CD4-positive, alpha-beta T cell treated with Interleukin-21 for 1 hour (primary cell): ENCODE measurements around the gene DCC.

Source experiments
- DNase-seq: peaks from one replicate; pipeline ENCODE4 v3.0.0-alpha.2; 2020

The DCC gene

DNA sequence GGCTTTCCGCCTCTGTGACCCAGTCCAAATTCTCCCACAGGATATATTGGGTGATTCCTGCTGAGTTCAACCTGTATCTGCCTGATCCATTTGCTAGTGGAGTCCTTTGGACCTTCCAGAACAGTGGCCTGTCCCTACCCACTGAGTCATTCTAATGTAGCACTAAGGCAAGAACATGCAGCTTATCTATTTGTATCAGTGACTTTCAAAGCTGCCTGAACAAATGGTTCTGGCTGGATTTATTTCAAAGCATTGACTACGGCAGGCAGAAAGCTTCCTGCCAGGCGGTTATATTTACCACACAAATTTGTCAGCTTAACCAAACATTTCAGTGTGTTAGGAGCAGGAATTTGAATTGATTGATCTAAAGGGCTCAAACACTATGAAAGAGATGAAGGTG lies 613.4 kb downstream of the DCC start:
- DNase-seq: no peak

GRCh38 chr18:52963481-52963880 lies 623.5 kb downstream of the DCC start:
- no peak for DNase-seq

- DNase-seq: no peak
Observed at GRCh38 chr18:52970686-52971085, 630.7 kb downstream of the DCC start.

DNA sequence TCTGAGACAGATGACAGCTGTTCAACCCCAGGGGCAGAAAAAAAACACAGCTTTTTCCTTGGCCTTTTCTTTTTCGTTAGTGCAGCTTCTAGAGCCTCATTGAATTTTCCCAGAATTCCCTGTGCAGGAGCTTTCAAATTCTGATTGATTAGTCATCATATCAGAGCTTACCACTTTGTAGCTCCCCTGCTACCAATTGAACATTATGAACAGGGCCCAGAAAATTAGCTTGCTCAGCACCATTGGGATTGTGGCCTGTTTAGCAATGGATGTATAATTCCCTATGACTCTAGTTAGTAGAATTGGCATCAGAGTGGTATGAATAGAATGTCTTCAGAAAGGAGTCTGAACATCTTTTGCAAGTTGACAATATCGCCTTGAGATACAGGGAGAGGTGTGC lies 631.1 kb downstream of the DCC start:
- DNase-seq: no peak

- DNase-seq: no peak
Observed at GRCh38 chr18:52979892-52980291, 639.9 kb downstream of the DCC start.

DNA sequence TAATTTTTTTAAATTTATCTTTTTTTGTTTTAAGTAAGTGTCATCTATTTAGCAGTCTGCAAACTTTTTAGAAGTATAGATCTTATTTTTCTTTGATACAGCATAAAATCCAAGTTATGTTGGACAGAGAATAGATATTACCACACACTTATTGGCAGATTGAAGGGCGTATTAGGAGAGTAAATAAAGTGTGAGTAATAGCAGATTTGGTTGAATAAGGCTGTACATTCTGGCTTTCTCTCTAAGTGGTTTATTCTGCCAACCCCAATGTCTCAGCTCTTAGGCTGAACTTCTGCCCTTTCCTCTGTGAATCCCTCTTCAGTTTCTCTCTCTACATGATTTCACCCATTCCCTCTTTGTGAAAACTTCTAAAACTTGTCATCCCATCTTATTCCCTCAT lies 651.2 kb downstream of the DCC start:
- no peak for DNase-seq

- no peak for DNase-seq
Observed at GRCh38 chr18:52992041-52992440, 652.0 kb downstream of the DCC start.

GRCh38 chr18:52995875-52996274 lies 655.9 kb downstream of the DCC start:
- no peak for DNase-seq

DNA sequence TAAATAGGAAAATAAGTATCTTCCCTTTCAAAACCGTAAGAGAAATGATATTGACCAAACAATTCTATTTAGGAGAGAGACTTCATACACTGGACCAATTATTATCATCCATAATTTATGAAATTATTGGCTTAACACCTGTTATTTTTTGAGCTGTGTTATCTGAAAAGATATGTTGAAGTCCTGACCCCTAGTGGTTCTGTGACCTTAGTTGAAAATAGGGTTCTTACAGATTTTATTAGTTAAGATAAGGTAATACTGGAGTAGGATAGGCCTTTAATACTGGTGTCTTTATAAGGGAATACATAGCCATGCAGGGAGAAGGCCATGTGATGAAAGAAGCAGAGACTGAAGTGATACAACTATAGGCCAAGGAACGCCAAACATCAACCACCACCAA lies 659.6 kb downstream of the DCC start:
- no peak for DNase-seq

DNA sequence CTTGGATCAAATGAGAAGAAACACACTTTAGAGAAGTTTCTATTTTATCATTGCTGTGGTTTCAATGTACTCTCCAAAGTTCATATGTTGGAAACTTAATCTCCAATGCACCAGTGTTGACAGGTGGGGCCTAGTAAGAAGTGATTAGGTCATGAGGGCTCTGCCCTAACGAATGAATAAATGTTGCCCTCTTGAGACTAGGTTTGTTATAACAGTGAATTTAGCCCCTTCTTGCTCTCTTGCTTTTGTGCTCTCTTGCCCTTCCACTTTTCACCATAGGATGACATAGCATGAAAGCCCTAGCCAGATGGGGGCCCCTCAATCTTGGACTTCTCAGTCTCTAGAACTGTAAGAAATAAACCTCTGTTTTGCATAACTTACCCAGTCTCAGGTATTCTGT lies 664.8 kb downstream of the DCC start:
- DNase-seq: no peak

DNA sequence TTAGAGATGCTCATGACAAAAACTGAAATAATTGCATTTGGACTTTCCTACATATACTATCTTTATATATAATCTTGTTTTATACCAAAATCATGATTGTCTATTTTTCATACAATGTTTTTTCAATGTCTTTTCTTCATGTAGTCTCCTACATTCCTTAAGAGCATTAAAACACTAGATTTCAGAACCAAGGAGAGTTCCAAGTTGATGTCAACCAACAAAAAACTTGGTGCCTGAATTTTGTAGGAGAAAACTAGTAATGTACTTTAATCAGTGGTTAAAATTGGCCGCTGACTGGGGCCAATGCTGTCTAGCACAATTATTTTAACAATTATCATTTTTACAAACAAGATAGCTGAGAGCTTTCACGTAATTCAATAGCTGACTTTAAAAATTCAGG lies 678.8 kb downstream of the DCC start:
- DNase-seq: no peak

DNA sequence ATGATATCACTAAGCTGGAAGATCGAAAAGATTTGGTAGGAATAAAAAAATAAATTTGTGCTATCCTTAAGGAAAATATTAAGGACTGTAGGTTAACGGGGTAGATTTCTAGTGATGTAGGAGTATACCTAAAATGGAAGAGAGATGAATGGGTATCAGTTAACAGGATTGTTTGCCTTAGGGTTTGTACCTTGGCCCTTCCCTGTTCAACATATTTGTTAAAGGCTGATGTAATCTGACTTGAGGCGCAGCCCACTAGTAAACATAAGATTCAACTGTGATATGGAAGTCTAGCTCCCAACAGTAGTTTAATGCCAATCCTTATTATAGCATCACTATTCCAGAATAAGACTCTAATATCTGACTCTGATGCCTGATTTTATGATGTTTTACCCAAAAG lies 685.2 kb downstream of the DCC start:
- DNase-seq: no peak

GRCh38 chr18:53028565-53028964 lies 688.6 kb downstream of the DCC start:
- no peak for DNase-seq

DNA sequence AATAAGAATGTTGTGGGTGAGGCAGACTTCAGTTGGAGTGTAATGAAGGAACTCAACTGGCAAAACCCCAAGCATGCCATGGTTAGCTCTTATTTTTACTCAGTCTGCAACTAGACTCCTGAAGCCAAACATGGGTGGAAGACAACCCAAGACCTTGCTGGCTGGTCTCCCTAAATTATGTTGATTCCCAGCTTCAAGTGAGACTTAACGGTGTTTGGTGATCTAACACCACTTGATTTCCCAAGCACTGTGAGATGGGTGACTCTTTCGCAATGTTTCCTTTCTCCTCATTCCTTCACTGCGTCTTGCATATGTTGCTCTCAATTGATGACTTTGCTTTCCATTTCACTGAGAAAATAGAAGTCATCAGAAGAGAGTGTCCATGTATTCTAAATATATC lies 693.1 kb downstream of the DCC start:
- no peak for DNase-seq

GRCh38 chr18:53038608-53039007 lies 698.6 kb downstream of the DCC start:
- no peak for DNase-seq

- DNase-seq: no peak
Observed at GRCh38 chr18:53040286-53040685, 700.3 kb downstream of the DCC start.

DNA sequence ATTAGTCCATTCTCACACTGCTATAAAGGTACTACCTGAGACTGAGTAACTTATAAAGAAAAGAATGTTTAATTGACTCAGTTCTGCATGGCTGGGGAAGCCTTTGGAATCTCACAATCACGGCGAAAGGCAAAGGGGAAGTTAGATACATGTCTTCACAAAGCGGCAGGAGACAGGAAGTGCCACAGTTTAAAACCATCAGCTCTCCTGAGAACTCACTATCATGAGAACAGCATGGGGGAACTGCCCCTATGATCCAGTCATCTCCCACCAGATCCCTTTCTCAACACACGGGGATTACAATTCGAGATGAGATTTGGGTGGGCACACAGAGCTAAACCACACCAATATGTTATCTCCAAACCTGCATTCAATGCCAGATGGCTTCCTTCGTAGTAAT lies 716.1 kb downstream of the DCC start:
- DNase-seq: no peak

DNA sequence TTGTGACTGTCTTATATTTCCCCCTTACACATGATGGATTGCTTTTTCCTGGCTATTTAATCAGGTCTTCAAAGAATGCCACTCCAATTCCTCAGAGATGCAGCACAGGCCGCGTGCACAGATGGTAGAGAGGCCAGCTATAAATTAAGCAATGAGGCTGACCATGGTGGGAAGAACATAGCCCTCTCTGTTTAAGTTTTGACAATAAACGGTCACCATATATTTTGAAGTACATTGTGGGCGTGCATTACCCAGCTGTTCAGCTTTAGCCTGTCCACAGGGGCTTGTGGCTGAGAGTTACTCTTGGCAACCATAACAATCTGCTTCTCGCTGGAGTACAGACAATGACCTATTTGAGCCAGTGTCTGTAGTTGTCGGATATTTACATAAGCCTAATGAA lies 730.8 kb downstream of the DCC start:
- no peak for DNase-seq

- no peak for DNase-seq
Observed at GRCh38 chr18:53080687-53081086, 740.7 kb downstream of the DCC start.

DNA sequence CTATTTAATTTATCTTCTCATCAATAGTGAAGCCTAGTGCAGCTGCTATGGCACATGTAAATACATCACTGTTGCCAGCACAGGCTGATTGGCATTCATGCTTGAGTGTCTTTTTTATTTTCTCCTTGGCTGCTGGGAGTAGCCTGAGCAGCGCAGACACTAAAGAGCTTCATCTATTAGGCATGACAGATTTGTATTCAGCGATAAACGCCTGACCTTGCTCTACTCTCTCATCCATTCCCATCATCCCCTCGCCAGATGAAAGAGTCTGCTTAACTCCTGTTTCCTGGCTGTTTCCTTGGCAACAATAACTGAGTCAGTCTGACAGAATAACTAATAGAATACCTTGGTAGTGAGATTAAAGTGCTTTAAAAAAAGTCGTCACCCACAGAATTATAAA lies 753.6 kb downstream of the DCC start:
- DNase-seq: no peak

DNA sequence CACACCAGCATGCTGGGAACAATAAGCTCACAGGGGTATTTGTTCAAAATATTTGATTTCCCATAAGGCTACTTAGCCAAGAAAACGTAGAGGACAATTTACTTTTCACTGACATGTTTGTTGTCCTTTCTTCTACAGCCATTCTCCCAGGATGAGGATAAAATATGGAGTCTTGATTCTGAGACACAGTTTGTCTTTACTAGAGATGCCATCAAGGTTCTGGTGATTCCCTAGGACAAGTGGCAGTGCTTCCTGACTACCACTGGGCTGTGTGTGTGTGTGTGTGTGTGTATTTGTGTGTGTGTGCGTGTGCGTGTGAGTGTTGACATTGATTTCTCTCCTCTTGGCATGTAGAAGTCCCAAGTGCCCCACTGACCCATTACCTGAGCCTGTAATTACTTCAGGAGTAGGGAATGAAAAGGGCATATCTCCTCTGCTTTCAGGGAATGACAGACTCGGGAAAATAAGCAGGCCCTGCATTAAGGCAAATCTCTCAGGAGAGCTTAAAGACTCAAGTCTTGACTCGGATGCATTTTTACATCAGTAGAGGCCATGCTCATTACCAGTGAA lies 761.6 kb downstream of the DCC start:
- no peak for DNase-seq

- DNase-seq: no peak
Observed at GRCh38 chr18:53114441-53114840, 774.4 kb downstream of the DCC start.

DNA sequence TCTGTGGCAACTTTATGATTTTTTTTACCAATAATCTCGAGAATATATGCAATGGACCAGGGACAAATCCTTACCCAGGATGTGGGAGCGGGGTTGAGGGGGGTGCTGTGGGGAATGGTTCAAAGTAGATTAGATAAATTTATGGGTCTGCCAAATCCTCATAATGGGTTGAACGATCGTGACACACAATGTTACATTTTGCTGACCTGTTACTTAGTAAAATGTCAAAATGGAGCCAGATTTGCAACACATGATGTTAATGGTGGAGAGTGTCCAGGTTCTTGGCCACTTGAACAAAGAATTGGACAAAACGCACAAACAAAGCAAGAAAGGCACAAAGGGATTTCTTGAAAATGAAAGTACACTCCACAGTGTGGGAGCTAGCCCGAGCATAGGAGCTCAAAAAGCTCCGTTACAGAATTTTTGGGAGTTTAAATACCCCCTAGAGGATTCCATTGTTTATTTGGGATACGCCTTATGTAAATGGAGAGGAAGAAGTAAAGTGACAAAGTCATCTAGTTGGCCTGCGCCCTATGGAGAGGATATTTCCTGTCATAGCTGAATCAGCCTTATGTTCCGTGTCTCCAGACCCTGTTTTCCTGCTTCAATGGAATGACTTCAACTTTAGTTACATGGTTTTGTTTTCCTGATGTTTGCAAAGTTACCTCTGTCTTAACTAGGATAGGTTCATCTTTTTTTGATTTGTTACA lies 776.0 kb downstream of the DCC start:
- DNase-seq: no peak

DNA sequence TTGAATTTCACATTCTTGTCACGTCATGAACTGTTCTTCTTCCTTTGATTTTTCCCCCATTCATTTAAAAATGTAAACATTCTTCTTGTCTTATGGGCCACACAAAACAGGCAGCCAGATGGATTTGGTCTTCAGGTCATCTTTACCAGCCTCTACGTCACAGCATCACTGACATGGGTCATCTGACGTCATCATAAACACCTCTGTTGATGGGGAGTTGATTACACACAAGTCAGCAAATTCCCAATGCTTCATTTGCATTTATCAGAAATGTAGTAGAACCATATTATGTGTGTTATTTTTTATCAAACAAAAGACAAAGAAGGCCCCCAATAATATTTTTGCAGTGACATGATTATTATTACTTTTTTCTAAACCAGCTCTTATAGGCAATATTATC lies 777.9 kb downstream of the DCC start:
- DNase-seq: no peak

GRCh38 chr18:53126210-53126609 lies 786.2 kb downstream of the DCC start:
- no peak for DNase-seq
